ENCODE measurements around the gene NRP1.

DNA sequence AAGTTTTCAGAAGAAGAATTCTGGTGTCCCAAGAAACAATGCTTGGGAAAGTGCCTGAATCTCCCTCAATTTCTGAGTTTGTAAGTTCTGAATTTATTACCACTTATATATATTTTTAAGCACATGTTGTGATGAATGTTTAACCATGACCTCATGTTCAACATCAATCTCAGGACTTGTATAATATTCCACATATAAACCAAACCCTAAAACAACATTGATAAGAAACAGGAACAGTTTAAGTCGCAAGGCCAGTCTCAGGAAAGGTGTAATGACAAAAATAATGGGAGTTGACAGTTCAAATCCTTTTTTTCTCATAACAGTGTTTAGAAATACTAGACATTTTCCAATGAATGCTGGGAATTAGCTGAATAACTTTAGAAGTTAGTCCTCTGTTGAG is 22.8 kb downstream of the NRP1 start:
- TF ChIP-seq, protein P1, sequence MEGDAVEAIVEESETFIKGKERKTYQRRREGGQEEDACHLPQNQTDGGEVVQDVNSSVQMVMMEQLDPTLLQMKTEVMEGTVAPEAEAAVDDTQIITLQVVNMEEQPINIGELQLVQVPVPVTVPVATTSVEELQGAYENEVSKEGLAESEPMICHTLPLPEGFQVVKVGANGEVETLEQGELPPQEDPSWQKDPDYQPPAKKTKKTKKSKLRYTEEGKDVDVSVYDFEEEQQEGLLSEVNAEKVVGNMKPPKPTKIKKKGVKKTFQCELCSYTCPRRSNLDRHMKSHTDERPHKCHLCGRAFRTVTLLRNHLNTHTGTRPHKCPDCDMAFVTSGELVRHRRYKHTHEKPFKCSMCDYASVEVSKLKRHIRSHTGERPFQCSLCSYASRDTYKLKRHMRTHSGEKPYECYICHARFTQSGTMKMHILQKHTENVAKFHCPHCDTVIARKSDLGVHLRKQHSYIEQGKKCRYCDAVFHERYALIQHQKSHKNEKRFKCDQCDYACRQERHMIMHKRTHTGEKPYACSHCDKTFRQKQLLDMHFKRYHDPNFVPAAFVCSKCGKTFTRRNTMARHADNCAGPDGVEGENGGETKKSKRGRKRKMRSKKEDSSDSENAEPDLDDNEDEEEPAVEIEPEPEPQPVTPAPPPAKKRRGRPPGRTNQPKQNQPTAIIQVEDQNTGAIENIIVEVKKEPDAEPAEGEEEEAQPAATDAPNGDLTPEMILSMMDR (conservative IDR thresholded peaks at IDR 0.05 in 1 of 2, IDR thresholded peaks at IDR 0.05 in 1 of 2; ENCODE audit: extremely low read depth in 1 of 2, insufficient read depth in 1 of 2, low read depth in 1 of 2, low read length in 2 of 2): no peak
- no peak for TF ChIP-seq EZH2 (IDR thresholded peaks at IDR 0.05; ENCODE audit: borderline replicate concordance, low read length)

Data from mammary epithelial cell (primary cell).